HEK293 (cell line): ENCODE measurements around the gene OR51G1.

Experiments
- CTCF ChIP-seq: fragments of 450-650 bp; formaldehyde crosslinking; IDR thresholded peaks from 2 replicates; pipeline ENCODE4 v1.5.1; 2016; ENCODE audit warnings: missing biosample characterization, missing genetic modification characterization
- GLI4 ChIP-seq: fragments of 450-650 bp; formaldehyde crosslinking; IDR thresholded peaks from 2 replicates; pipeline ENCODE4 v1.5.1; 2016; ENCODE audit warnings: missing biosample characterization, missing genetic modification characterization
- KLF1 ChIP-seq: fragments of 450-650 bp; formaldehyde crosslinking; IDR thresholded peaks from 2 replicates; pipeline ENCODE4 v1.5.1; 2016; ENCODE audit warnings: missing biosample characterization, missing genetic modification characterization
- KLF7 ChIP-seq: fragments of 450-650 bp; formaldehyde crosslinking; IDR thresholded peaks from 2 replicates; pipeline ENCODE4 v1.5.1; 2016; ENCODE audit warnings: missing biosample characterization, missing genetic modification characterization, borderline replicate concordance
- PBX3 ChIP-seq: sonication (generic); formaldehyde crosslinking; IDR thresholded peaks from 2 replicates; pipeline ENCODE4 v1.8.1; 2022; ENCODE audit warnings: mild to moderate bottlenecking, moderate library complexity, missing genetic modification reagents
- YY1 ChIP-seq: fragments of 450-650 bp; formaldehyde crosslinking; IDR thresholded peaks from 2 replicates; pipeline ENCODE4 v1.5.1; 2018; ENCODE audit warnings: missing biosample characterization, missing genetic modification characterization
- ZBTB10 ChIP-seq: fragments of 450-650 bp; formaldehyde crosslinking; IDR thresholded peaks from 2 replicates; pipeline ENCODE4 v1.5.1; 2016; ENCODE audit warnings: missing biosample characterization, missing genetic modification characterization
- ZBTB17 ChIP-seq: fragments of 450-650 bp; formaldehyde crosslinking; IDR thresholded peaks from 2 replicates; pipeline ENCODE4 v1.5.1; 2016; ENCODE audit warnings: missing biosample characterization, missing genetic modification characterization
- ZBTB7A ChIP-seq: fragments of 450-650 bp; formaldehyde crosslinking; IDR thresholded peaks from 2 replicates; pipeline ENCODE4 v1.5.1; 2016; ENCODE audit warnings: low read depth, missing biosample characterization, missing genetic modification characterization
- ZNF133 ChIP-seq: fragments of 450-650 bp; formaldehyde crosslinking; IDR thresholded peaks from 2 replicates; pipeline ENCODE4 v1.5.1; 2016; ENCODE audit warnings: missing biosample characterization, missing genetic modification characterization
- ZNF174 ChIP-seq: fragments of 450-650 bp; formaldehyde crosslinking; IDR thresholded peaks from 2 replicates; pipeline ENCODE4 v1.5.0; 2017; ENCODE audit warnings: missing biosample characterization, mild to moderate bottlenecking, missing genetic modification characterization
- ZNF23 ChIP-seq: fragments of 450-650 bp; formaldehyde crosslinking; IDR thresholded peaks from 2 replicates; pipeline ENCODE4 v1.5.1; 2016; ENCODE audit warnings: missing biosample characterization, missing genetic modification characterization, borderline replicate concordance
- ZNF24 ChIP-seq: fragments of 450-650 bp; formaldehyde crosslinking; IDR thresholded peaks from 2 replicates; pipeline ENCODE4 v1.5.1; 2016; ENCODE audit warnings: missing biosample characterization, missing genetic modification characterization
- ZNF274 ChIP-seq, 2 experiments: fragments of 200-500 bp in 1 of 2; fragments of 450-650 bp in 1 of 2; sonication (Bioruptor generic) in 1 of 2; formaldehyde crosslinking in 1 of 2; IDR thresholded peaks; 2 replicates each; pipeline versions ENCODE4 v1.5.1 to v1.6.1; 2014 to 2016; ENCODE audit warnings: borderline replicate concordance in 1 of 2, inconsistent platforms in 1 of 2, low read length in 1 of 2, missing biosample characterization in 1 of 2, missing genetic modification characterization in 1 of 2

GRCh38 chr11:4947505-4947904 is 23.4 kb upstream of the OR51G1 start, which contains the start of gene OR51A4:
- no peak for TF ChIP-seq CTCF (tag by site-specific recombination)
- no peak for TF ChIP-seq ZNF174 (tag by site-specific recombination)
- no peak for TF ChIP-seq ZBTB7A (tag by site-specific recombination)
- TF ChIP-seq ZNF24 (tag by site-specific recombination): no peak
- TF ChIP-seq GLI4 (tag by site-specific recombination): no peak
- TF ChIP-seq PBX3 (CRISPR knock-in tag): no peak
- no peak for TF ChIP-seq ZNF23 (tag by site-specific recombination)
- no peak for TF ChIP-seq ZNF133
- no peak for TF ChIP-seq KLF1 (tag by site-specific recombination)
- TF ChIP-seq ZBTB10: no peak
- no peak for TF ChIP-seq KLF7 (tag by site-specific recombination)
- TF ChIP-seq YY1 (tag by site-specific recombination): no peak
- no peak for TF ChIP-seq ZBTB17 (tag by site-specific recombination)
- TF ChIP-seq ZNF274 (IDR thresholded peaks at IDR 0.05; ENCODE audit: low read length): no peak
- no peak for TF ChIP-seq ZNF274 (tag by site-specific recombination; IDR thresholded peaks at IDR 0.05; ENCODE audit: borderline replicate concordance)
